HG03095 (cell line): ENCODE results near the gene WAPL.

Source experiments
- ATAC-seq: cut with Tn5 transposase; IDR thresholded peaks from one replicate; pipeline ENCODE4 v1.9.1; 2021; ENCODE audit warnings: moderate library complexity; ENCODE audit not compliant: unreplicated experiment

The WAPL gene

GRCh38 chr10:86415583-86415982 lies 106.0 kb downstream of the WAPL start:
- no peak for ATAC-seq

- no peak for ATAC-seq
Observed at GRCh38 chr10:86415116-86415515, 106.5 kb downstream of the WAPL start.

GRCh38 chr10:86413046-86413728 lies 108.4 kb downstream of the WAPL start:
- ATAC-seq = peak; percentile 73

GRCh38 chr10:86411852-86412560 lies 109.6 kb downstream of the WAPL start:
- no peak for ATAC-seq

GRCh38 chr10:86411281-86411841 lies 110.2 kb downstream of the WAPL start:
- ATAC-seq = peak; percentile 50

GRCh38 chr10:86410542-86411124 lies 111.0 kb downstream of the WAPL start:
- no peak for ATAC-seq

- ATAC-seq = no peak
Observed at GRCh38 chr10:86409183-86409582, 112.4 kb downstream of the WAPL start.

- no peak for ATAC-seq
Observed at GRCh38 chr10:86403183-86403797, 118.3 kb downstream of the WAPL start.

GRCh38 chr10:86402283-86402941 lies 119.2 kb downstream of the WAPL start:
- ATAC-seq = no peak

GRCh38 chr10:86401588-86402282 lies 119.9 kb downstream of the WAPL start:
- no peak for ATAC-seq

- peak; percentile 23 for ATAC-seq
Observed at GRCh38 chr10:86400705-86401587, 120.6 kb downstream of the WAPL start.

- peak; percentile 91 for ATAC-seq
Observed at GRCh38 chr10:86399879-86400704, 121.5 kb downstream of the WAPL start.

- no peak for ATAC-seq
Observed at GRCh38 chr10:86399514-86399878, 122.1 kb downstream of the WAPL start.

GRCh38 chr10:86397120-86397519 lies 124.5 kb downstream of the WAPL start:
- no peak for ATAC-seq

GRCh38 chr10:86393862-86394455 lies 127.6 kb downstream of the WAPL start:
- no peak for ATAC-seq

GRCh38 chr10:86393362-86393761 lies 128.2 kb downstream of the WAPL start:
- ATAC-seq = no peak

- peak; percentile 63 for ATAC-seq
Observed at GRCh38 chr10:86392723-86393094, 128.9 kb downstream of the WAPL start.
